Breast epithelium (tissue), 3 donors: ENCODE data around the gene TANGO2.

ENCODE experiments used
- CTCF ChIP-seq, 3 donors: fragments of 450-650 bp; IDR thresholded peaks; one replicate each; pipeline ENCODE4 v1.5.1; 2016 to 2017; ENCODE audit warnings: antibody characterized with exemption in 3 of 3, mild to moderate bottlenecking in 3 of 3, moderate library complexity in 3 of 3
- POLR2AphosphoS5 ChIP-seq, 3 donors: sonication (generic); formaldehyde crosslinking; IDR thresholded peaks; one replicate each; pipeline ENCODE4 v1.6.1; 2017; ENCODE audit warnings: antibody characterized with exemption in 3 of 3

GRCh38 chr22:20036535-20037392 is 15.9 kb downstream of the TANGO2 start:
- no peak for TF ChIP-seq CTCF (IDR thresholded peaks at IDR 0.05)
- no peak for TF ChIP-seq POLR2AphosphoS5 (IDR thresholded peaks at IDR 0.05)
